A549 (cell line): ENCODE measurements around the gene COX19.

Experiments
- CBX8 ChIP-seq: fragments of 200-600 bp; sonication (generic); IDR thresholded peaks from 2 replicates; pipeline ENCODE4 v1.6.1; 2016
- EP300 ChIP-seq, 2 experiments: fragments of >200 bp; sonication (Bioruptor Twin); formaldehyde crosslinking; IDR thresholded peaks; 2 replicates in 1 of 2; 3 replicates in 1 of 2; pipeline ENCODE4 v1.6.1; 2016 to 2017
- FOSL2 ChIP-seq, 2 experiments: fragments of 450-650 bp in 1 of 2; fragments of >200 bp in 1 of 2; sonication (Bioruptor Twin) in 1 of 2; formaldehyde crosslinking; IDR thresholded peaks; 2 replicates each; pipeline versions ENCODE4 v1.5.0 to v1.6.1; 2016 to 2020; ENCODE audit warnings: mild to moderate bottlenecking in 1 of 2, moderate library complexity in 1 of 2
- KDM5A ChIP-seq: fragments of 200-600 bp; sonication (generic); IDR thresholded peaks from 2 replicates; pipeline ENCODE4 v1.6.1; 2016; ENCODE audit warnings: antibody characterized with exemption, mild to moderate bottlenecking
- NPAS2 ChIP-seq: fragments of 250-450 bp; sonication (Bioruptor Pico); IDR thresholded peaks from 2 replicates; pipeline ENCODE4 v1.8.0; 2022; ENCODE audit warnings: mild to moderate bottlenecking, moderate library complexity, borderline replicate concordance
- PHF8 ChIP-seq: fragments of 200-600 bp; sonication (generic); IDR thresholded peaks from 2 replicates; pipeline ENCODE4 v1.6.1; 2016; ENCODE audit warnings: low read depth, mild to moderate bottlenecking, antibody characterized with exemption, moderate library complexity, borderline replicate concordance
- RFX5 ChIP-seq: fragments of 450-650 bp; IDR thresholded peaks from 2 replicates; pipeline ENCODE4 v1.7.1; 2014; ENCODE audit warnings: antibody characterized with exemption, mild to moderate bottlenecking, moderate library complexity
- ZNF302 ChIP-seq: fragments of 250-450 bp; sonication (Bioruptor Pico); IDR thresholded peaks from 2 replicates; pipeline ENCODE4 v1.9.0; 2021; ENCODE audit warnings: inconsistent platforms, mild to moderate bottlenecking, moderate library complexity
- TF ChIP-seq, protein P1 (sequence below): fragments of >200 bp; sonication (Bioruptor Twin); formaldehyde crosslinking; IDR thresholded peaks from 3 replicates; pipeline ENCODE4 v1.5.1; 2016
- TF ChIP-seq, protein P2 (sequence below): IDR thresholded peaks from 2 replicates; pipeline ENCODE4 v1.6.1; 2012
- TF ChIP-seq, protein P3 (sequence below): fragments of 200-600 bp; sonication (generic); IDR thresholded peaks from 2 replicates; pipeline ENCODE4 v1.6.1; 2016; ENCODE audit warnings: antibody characterized with exemption, mild to moderate bottlenecking, moderate library complexity

GRCh38 chr7:918441-919113 is 56.8 kb downstream of the COX19 start:
- TF ChIP-seq, protein P1, sequence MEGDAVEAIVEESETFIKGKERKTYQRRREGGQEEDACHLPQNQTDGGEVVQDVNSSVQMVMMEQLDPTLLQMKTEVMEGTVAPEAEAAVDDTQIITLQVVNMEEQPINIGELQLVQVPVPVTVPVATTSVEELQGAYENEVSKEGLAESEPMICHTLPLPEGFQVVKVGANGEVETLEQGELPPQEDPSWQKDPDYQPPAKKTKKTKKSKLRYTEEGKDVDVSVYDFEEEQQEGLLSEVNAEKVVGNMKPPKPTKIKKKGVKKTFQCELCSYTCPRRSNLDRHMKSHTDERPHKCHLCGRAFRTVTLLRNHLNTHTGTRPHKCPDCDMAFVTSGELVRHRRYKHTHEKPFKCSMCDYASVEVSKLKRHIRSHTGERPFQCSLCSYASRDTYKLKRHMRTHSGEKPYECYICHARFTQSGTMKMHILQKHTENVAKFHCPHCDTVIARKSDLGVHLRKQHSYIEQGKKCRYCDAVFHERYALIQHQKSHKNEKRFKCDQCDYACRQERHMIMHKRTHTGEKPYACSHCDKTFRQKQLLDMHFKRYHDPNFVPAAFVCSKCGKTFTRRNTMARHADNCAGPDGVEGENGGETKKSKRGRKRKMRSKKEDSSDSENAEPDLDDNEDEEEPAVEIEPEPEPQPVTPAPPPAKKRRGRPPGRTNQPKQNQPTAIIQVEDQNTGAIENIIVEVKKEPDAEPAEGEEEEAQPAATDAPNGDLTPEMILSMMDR = no peak
- TF ChIP-seq RFX5 = no peak
- TF ChIP-seq EP300 (IDR thresholded peaks at IDR 0.05) = no peak
- TF ChIP-seq CBX8 = no peak
- no peak for TF ChIP-seq ZNF302 (CRISPR knock-in tag)
- TF ChIP-seq, protein P2, sequence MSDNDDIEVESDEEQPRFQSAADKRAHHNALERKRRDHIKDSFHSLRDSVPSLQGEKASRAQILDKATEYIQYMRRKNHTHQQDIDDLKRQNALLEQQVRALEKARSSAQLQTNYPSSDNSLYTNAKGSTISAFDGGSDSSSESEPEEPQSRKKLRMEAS = no peak
- no peak for TF ChIP-seq FOSL2 (IDR thresholded peaks at IDR 0.05)
- no peak for TF ChIP-seq FOSL2 (CRISPR knock-in tag; IDR thresholded peaks at IDR 0.05)
- TF ChIP-seq KDM5A = no peak
- no peak for TF ChIP-seq NPAS2 (CRISPR knock-in tag)
- no peak for TF ChIP-seq PHF8
- TF ChIP-seq, protein P3, sequence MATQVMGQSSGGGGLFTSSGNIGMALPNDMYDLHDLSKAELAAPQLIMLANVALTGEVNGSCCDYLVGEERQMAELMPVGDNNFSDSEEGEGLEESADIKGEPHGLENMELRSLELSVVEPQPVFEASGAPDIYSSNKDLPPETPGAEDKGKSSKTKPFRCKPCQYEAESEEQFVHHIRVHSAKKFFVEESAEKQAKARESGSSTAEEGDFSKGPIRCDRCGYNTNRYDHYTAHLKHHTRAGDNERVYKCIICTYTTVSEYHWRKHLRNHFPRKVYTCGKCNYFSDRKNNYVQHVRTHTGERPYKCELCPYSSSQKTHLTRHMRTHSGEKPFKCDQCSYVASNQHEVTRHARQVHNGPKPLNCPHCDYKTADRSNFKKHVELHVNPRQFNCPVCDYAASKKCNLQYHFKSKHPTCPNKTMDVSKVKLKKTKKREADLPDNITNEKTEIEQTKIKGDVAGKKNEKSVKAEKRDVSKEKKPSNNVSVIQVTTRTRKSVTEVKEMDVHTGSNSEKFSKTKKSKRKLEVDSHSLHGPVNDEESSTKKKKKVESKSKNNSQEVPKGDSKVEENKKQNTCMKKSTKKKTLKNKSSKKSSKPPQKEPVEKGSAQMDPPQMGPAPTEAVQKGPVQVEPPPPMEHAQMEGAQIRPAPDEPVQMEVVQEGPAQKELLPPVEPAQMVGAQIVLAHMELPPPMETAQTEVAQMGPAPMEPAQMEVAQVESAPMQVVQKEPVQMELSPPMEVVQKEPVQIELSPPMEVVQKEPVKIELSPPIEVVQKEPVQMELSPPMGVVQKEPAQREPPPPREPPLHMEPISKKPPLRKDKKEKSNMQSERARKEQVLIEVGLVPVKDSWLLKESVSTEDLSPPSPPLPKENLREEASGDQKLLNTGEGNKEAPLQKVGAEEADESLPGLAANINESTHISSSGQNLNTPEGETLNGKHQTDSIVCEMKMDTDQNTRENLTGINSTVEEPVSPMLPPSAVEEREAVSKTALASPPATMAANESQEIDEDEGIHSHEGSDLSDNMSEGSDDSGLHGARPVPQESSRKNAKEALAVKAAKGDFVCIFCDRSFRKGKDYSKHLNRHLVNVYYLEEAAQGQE = no peak
